Measurements from ENCODE around the gene DLGAP1.

Gene DLGAP1

DNA sequence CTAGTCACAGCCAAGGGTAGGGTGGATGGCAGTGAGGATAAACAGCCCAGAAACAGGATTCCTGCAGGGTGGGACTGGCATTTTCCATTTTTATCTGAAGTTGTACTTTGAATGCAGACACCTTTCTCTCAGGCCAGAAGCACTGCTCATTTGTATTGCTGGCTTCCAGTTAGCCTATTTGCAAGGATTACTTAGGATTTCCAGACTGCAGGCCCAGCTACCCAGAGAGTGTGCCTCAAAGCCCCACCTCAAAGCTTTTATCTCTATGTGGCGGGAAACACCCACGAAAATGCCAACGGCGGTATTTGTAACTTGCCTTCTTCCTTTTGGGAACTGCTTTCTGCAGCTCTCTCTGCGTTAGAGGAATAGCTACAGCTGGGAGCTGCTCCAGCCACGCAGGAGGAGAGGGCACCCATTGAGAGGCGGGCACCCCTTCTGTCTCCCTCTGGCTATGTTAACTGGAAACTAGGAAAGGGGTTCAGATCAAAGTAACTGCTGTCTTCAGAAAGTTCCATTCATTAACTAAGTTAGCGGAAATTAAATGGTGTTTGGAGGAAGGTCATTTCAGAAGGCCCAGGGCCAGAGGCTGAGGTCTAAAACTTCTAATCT is 860.2 kb downstream of the DLGAP1 start:
- H3K79me1 ChIP-seq (ENCODE audit: low read length) = peaks cover 3% of the 10 kb centered on the region
- no CpG with 5 or more reads among the region's 8 CpGs for WGBS (ENCODE audit: extremely low coverage, insufficient coverage, low lambda C conversion rate)
- peak overlapping the region; percentile 6 for H3K4me3 ChIP-seq (ENCODE audit: low read length)
- no peaks in the 10 kb centered on the region for H3K36me3 ChIP-seq (ENCODE audit: control insufficient read depth, insufficient read depth, low read length)
- H3K56ac ChIP-seq (ENCODE audit: low read length) = peak overlapping the region; percentile 94
- H3K9ac ChIP-seq (ENCODE audit: low read length) = peak overlapping the region; percentile 84
- H3K4me2 ChIP-seq (ENCODE audit: low read length) = peak overlapping the region; percentile 68
- peak overlapping the region; percentile 98 for H3K18ac ChIP-seq (ENCODE audit: low read length)
- H3K4me1 ChIP-seq (ENCODE audit: control insufficient read depth, low read depth, low read length) = peaks cover 20% of the 10 kb centered on the region
- H2AK5ac ChIP-seq (ENCODE audit: low read length) = peak overlapping the region; percentile 92
- no peaks in the 10 kb centered on the region for H3K27me3 ChIP-seq (ENCODE audit: insufficient read depth, low read length, poor library complexity)
- H2BK15ac ChIP-seq (replicated peaks; ENCODE audit: low read depth) = peak overlapping the region; percentile 47
- peak overlapping the region; percentile 95 for H2BK120ac ChIP-seq (ENCODE audit: low read depth, low read length)
- peak overlapping the region; percentile 78 for H4K5ac ChIP-seq (ENCODE audit: low read length)
- H3K27ac ChIP-seq (ENCODE audit: low read depth, low read length) = peak overlapping the region; percentile 86
- H4K8ac ChIP-seq (ENCODE audit: low read depth, low read length) = peak overlapping the region; percentile 29
- H3K79me2 ChIP-seq (ENCODE audit: control insufficient read depth, insufficient read depth, low read length) = no peaks in the 10 kb centered on the region
- H2BK5ac ChIP-seq (ENCODE audit: low read length) = peak overlapping the region; percentile 61
- H3K23ac ChIP-seq (ENCODE audit: low read length) = peak overlapping the region; percentile 20
- DNase-seq = peak; percentile 78
- H3K4ac ChIP-seq (ENCODE audit: low read depth, low read length) = peak overlapping the region; percentile 92

DNA sequence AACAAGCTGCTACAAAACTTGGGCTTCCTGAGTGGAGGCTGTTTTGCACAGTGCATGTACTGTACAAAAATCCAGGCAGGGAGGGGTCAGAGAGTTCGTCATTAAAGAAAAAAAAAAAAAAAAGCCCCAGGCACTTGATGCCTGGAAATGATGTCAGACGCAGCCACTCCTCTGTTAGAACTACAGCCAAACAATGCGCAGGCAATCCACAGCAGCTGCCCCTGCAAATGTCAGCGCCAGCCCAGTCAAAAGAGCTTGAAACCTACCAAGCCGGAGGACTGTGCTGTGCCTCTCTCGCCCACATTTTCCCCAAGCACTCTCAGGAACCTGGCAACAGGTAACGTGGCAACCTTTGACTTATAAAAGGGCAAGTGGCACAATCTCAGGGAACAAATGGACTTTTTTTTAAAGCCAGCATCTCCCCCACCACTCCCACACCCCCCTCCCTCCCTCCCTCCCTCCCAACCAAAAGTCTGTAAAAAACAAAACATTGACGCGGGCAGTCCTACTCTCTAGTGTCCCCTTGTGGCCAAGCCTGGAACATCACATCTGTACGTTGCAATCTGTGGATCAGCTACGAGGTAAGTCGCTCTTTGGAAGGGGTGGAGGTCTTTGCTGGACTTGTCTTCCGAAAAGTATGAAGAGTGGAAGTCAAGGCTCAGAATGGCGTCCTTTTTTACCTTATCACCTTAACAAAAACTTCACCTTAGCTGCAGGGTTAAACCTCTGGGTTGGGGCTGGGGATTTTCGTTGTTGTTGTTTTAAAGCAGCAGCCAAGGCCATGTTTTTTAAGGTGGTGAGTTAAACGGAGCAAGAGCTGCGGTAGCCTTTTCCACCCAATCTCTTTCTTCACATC is 861.0 kb downstream of the DLGAP1 start:
- Histone ChIP-seq H2AK5ac (ENCODE audit: low read length) (peak overlapping the region; percentile 92), H3K36me3 (ENCODE audit: control insufficient read depth, insufficient read depth, low read length) (no peaks in the 10 kb centered on the region), H4K8ac (ENCODE audit: low read depth, low read length) (peak overlapping the region; percentile 29), H3K4me3 (ENCODE audit: low read length) (peak overlapping the region; percentile 6), H3K27ac (ENCODE audit: low read depth, low read length) (peak overlapping the region; percentile 86), H3K18ac (ENCODE audit: low read length) (peak overlapping the region; percentile 98), H3K4ac (ENCODE audit: low read depth, low read length) (peak overlapping the region; percentile 92), H2BK120ac (ENCODE audit: low read depth, low read length) (peak overlapping the region; percentile 95), H3K9ac (ENCODE audit: low read length) (peak overlapping the region; percentile 84), H3K4me1 (ENCODE audit: control insufficient read depth, low read depth, low read length) (peaks cover 18% of the 10 kb centered on the region), H3K79me2 (ENCODE audit: control insufficient read depth, insufficient read depth, low read length) (no peaks in the 10 kb centered on the region), H3K4me2 (ENCODE audit: low read length) (peak overlapping the region; percentile 68), H2BK5ac (ENCODE audit: low read length) (peak overlapping the region; percentile 61), H3K27me3 (ENCODE audit: insufficient read depth, low read length, poor library complexity) (no peaks in the 10 kb centered on the region), H2BK15ac (replicated peaks; ENCODE audit: low read depth) (no peak overlapping the region), H3K23ac (ENCODE audit: low read length) (no peak overlapping the region), H4K5ac (ENCODE audit: low read length) (peak overlapping the region; percentile 78), H3K79me1 (ENCODE audit: low read length) (peaks cover 3% of the 10 kb centered on the region), H3K56ac (ENCODE audit: low read length) (peak overlapping the region; percentile 94)
- peak; percentile 97 for DNase-seq
- WGBS (ENCODE audit: extremely low coverage, insufficient coverage, low lambda C conversion rate) = no CpG with 5 or more reads among the region's 17 CpGs

- DNase-seq = peak; percentile 94
- Histone ChIP-seq H4K5ac (ENCODE audit: low read length) (no peak overlapping the region), H3K18ac (ENCODE audit: low read length) (peak overlapping the region; percentile 69), H2AK5ac (ENCODE audit: low read length) (no peak overlapping the region), H3K79me2 (ENCODE audit: control insufficient read depth, insufficient read depth, low read length) (no peaks in the 10 kb centered on the region), H3K27ac (ENCODE audit: low read depth, low read length) (peak overlapping the region; percentile 72), H2BK5ac (ENCODE audit: low read length) (peak overlapping the region; percentile 87), H3K9ac (ENCODE audit: low read length) (peak overlapping the region; percentile 54), H3K56ac (ENCODE audit: low read length) (peak overlapping the region; percentile 66), H3K79me1 (ENCODE audit: low read length) (peaks cover 3% of the 10 kb centered on the region), H2BK120ac (ENCODE audit: low read depth, low read length) (peak overlapping the region; percentile 76), H2BK15ac (replicated peaks; ENCODE audit: low read depth) (peak overlapping the region; percentile 92), H4K8ac (ENCODE audit: low read depth, low read length) (no peak overlapping the region), H3K36me3 (ENCODE audit: control insufficient read depth, insufficient read depth, low read length) (no peaks in the 10 kb centered on the region), H3K27me3 (ENCODE audit: insufficient read depth, low read length, poor library complexity) (no peaks in the 10 kb centered on the region), H3K4me2 (ENCODE audit: low read length) (peak overlapping the region; percentile 37), H3K4me3 (ENCODE audit: low read length) (no peak overlapping the region), H3K4me1 (ENCODE audit: control insufficient read depth, low read depth, low read length) (peaks cover 17% of the 10 kb centered on the region), H3K4ac (ENCODE audit: low read depth, low read length) (peak overlapping the region; percentile 70), H3K23ac (ENCODE audit: low read length) (no peak overlapping the region)
- WGBS (ENCODE audit: extremely low coverage, insufficient coverage, low lambda C conversion rate) = no CpG with 5 or more reads among the region's 11 CpGs
These were observed 861.7 kb downstream of the DLGAP1 start for GRCh38 chr18:3593381-3593903.

DNA sequence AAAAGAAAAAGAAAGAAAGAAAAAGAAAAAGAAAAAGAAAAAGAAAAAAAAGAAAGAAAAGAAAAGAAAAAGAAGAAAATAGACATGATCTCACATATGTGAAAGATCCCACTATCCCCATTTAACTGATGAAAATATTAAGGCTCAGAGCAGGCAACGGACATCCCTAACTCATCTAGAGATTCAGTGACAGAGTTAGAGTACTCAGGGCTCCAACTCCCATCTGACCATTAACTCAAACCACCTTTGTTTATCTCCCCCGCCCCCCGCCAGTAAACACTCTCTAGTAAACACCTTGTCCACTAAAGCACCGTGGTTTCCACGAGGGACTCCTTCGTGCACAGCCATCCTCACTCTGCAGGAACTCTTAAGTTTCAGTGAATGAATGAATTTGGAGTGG is 862.2 kb downstream of the DLGAP1 start:
- Histone ChIP-seq H3K27ac (ENCODE audit: low read depth, low read length) (peak overlapping the region; percentile 72), H3K27me3 (ENCODE audit: insufficient read depth, low read length, poor library complexity) (no peaks in the 10 kb centered on the region), H4K5ac (ENCODE audit: low read length) (no peak overlapping the region), H3K56ac (ENCODE audit: low read length) (peak overlapping the region; percentile 66), H3K79me2 (ENCODE audit: control insufficient read depth, insufficient read depth, low read length) (no peaks in the 10 kb centered on the region), H2BK5ac (ENCODE audit: low read length) (peak overlapping the region; percentile 87), H3K18ac (ENCODE audit: low read length) (peak overlapping the region; percentile 69), H2BK120ac (ENCODE audit: low read depth, low read length) (peak overlapping the region; percentile 76), H3K4me3 (ENCODE audit: low read length) (no peak overlapping the region), H2AK5ac (ENCODE audit: low read length) (peak overlapping the region; percentile 15), H3K36me3 (ENCODE audit: control insufficient read depth, insufficient read depth, low read length) (no peaks in the 10 kb centered on the region), H2BK15ac (replicated peaks; ENCODE audit: low read depth) (peak overlapping the region; percentile 92), H3K9ac (ENCODE audit: low read length) (peak overlapping the region; percentile 54), H4K8ac (ENCODE audit: low read depth, low read length) (no peak overlapping the region), H3K4me2 (ENCODE audit: low read length) (no peak overlapping the region), H3K4ac (ENCODE audit: low read depth, low read length) (peak overlapping the region; percentile 57), H3K4me1 (ENCODE audit: control insufficient read depth, low read depth, low read length) (peaks cover 17% of the 10 kb centered on the region), H3K79me1 (ENCODE audit: low read length) (peaks cover 3% of the 10 kb centered on the region), H3K23ac (ENCODE audit: low read length) (no peak overlapping the region)
- no peak for DNase-seq
- no CpG with 5 or more reads among the region's 6 CpGs for WGBS (ENCODE audit: extremely low coverage, insufficient coverage, low lambda C conversion rate)

DNA sequence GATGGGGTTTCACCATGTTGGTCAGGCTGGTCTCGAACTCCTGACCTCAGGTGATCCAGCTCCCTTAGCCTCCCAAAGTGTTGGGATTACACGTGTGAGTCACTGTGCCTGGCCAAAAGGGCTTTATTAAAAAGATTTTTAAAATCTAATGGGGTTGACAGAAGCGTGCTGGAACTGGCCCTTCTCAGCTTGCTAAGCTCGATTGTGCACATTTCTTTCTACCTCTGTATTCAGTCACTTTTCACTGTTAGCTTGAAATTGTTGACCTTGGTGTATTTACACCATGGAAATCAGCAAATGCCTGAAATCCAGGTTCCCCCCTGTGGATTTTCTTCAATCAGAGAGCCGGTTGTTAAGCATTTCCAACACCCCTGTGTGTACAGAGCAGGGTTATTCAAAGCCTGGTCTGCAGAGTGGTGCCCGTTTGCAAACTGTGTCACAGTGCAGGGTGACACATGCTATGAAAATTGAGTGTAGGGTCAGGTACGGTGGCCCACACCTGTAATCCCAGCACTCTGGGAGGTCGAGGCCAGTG is 864.9 kb downstream of the DLGAP1 start:
- DNase-seq = no peak
- H2BK5ac ChIP-seq (ENCODE audit: low read length) = no peak overlapping the region

More for the DNA sequence above, 864.9 kb downstream of the DLGAP1 start:
- no peaks in the 10 kb centered on the region for H3K36me3 ChIP-seq (ENCODE audit: control insufficient read depth, insufficient read depth, low read length)
- no peak overlapping the region for H3K4me3 ChIP-seq (ENCODE audit: low read length)
- H3K4me1 ChIP-seq (ENCODE audit: control insufficient read depth, low read depth, low read length) = peaks cover 13% of the 10 kb centered on the region
- no CpG with 5 or more reads among the region's 8 CpGs for WGBS (ENCODE audit: extremely low coverage, insufficient coverage, low lambda C conversion rate)
- no peak overlapping the region for H3K23ac ChIP-seq (ENCODE audit: low read length)
- no peak overlapping the region for H2BK15ac ChIP-seq (replicated peaks; ENCODE audit: low read depth)
- H3K27me3 ChIP-seq (ENCODE audit: insufficient read depth, low read length, poor library complexity) = no peaks in the 10 kb centered on the region
- H4K5ac ChIP-seq (ENCODE audit: low read length) = no peak overlapping the region
- no peak overlapping the region for H3K9ac ChIP-seq (ENCODE audit: low read length)
- no peak overlapping the region for H3K27ac ChIP-seq (ENCODE audit: low read depth, low read length)
- H2AK5ac ChIP-seq (ENCODE audit: low read length) = no peak overlapping the region
- no peak overlapping the region for H3K4me2 ChIP-seq (ENCODE audit: low read length)
- H3K79me1 ChIP-seq (ENCODE audit: low read length) = no peaks in the 10 kb centered on the region
- no peak overlapping the region for H3K4ac ChIP-seq (ENCODE audit: low read depth, low read length)
- no peak overlapping the region for H2BK120ac ChIP-seq (ENCODE audit: low read depth, low read length)
- H4K8ac ChIP-seq (ENCODE audit: low read depth, low read length) = no peak overlapping the region
- no peaks in the 10 kb centered on the region for H3K79me2 ChIP-seq (ENCODE audit: control insufficient read depth, insufficient read depth, low read length)
- peak overlapping the region; percentile 71 for H3K18ac ChIP-seq (ENCODE audit: low read length)
- H3K56ac ChIP-seq (ENCODE audit: low read length) = peak overlapping the region; percentile 52
